IMR-90 (cell line): ENCODE measurements around the gene PAN3. TPM values are rescaled to one million over a fixed set of nuclear protein-coding genes. Genes with fewer than 3 reads are reported as not detected.

ENCODE experiments used
- ATAC-seq: fragments of 200-7000 bp; cut with Tn5 transposase; 2 replicates; pipeline ENCODE4 v1.9.1; 2020; ENCODE audit warnings: low read depth, mild to moderate bottlenecking, moderate library complexity
- BruUV-seq: library from RNA; stranded (reverse); fragments of 400-500 nt; replicated peaks from 2 replicates; lab custom pipeline; 2021; lab: Mats Ljungman, UMichigan
- CTCF ChIA-PET: fragments of 300-600 bp; formaldehyde crosslinking; extraction: SDS; loops from one replicate; lab custom pipeline; 2021; ENCODE audit warnings: antibody characterized with exemption; lab: Yijun Ruan, JAX
- POLR2A ChIA-PET: fragments of 300-600 bp; sonication (Branson Sonifier 250); formaldehyde crosslinking; loops from one replicate; lab custom pipeline; 2022; ENCODE audit warnings: antibody characterized with exemption; ENCODE audit not compliant: unreplicated experiment; lab: Charles Lee
- DNase-seq: peaks from one replicate; pipeline ENCODE4 v3.0.0; 2013
- H2AFZ ChIP-seq: replicated peaks from 2 replicates; pipeline ENCODE3; 2013; ENCODE audit warnings: low read length, mild to moderate bottlenecking; ENCODE audit not compliant: poor library complexity
- H2AK5ac ChIP-seq: 2 replicates; pipeline ENCODE4 v1.6.1; 2013; ENCODE audit warnings: low read depth, low read length, inconsistent platforms
- H2AK9ac ChIP-seq: replicated peaks from 2 replicates; pipeline ENCODE3; 2013; ENCODE audit warnings: mild to moderate bottlenecking, low read depth, low read length, moderate library complexity; ENCODE audit not compliant: poor library complexity
- H2BK120ac ChIP-seq: 2 replicates; pipeline ENCODE4 v1.6.1; 2013; ENCODE audit warnings: low read depth, low read length, inconsistent platforms
- H2BK15ac ChIP-seq: 3 replicates; pipeline ENCODE4 v1.6.1; 2013; ENCODE audit warnings: low read depth, low read length, inconsistent platforms
- H2BK20ac ChIP-seq: 2 replicates; pipeline ENCODE4 v1.6.1; 2013; ENCODE audit warnings: low read depth, mild to moderate bottlenecking, inconsistent platforms, low read length, moderate library complexity
- H2BK5ac ChIP-seq: 2 replicates; pipeline ENCODE4 v1.6.1; 2013; ENCODE audit warnings: mild to moderate bottlenecking, low read depth, low read length, inconsistent platforms; ENCODE audit not compliant: poor library complexity, severe bottlenecking
- H3K14ac ChIP-seq: replicated peaks from 2 replicates; pipeline ENCODE4 v1.6.1; 2013; ENCODE audit warnings: low read depth, low read length, inconsistent platforms
- H3K18ac ChIP-seq: 2 replicates; pipeline ENCODE4 v1.6.1; 2013; ENCODE audit warnings: low read depth, low read length, control low read depth
- H3K23ac ChIP-seq: 2 replicates; pipeline ENCODE4 v1.6.1; 2013; ENCODE audit warnings: low read depth, low read length, inconsistent platforms
- H3K27ac ChIP-seq: 2 replicates; pipeline ENCODE4 v1.5.1; 2013; ENCODE audit warnings: mild to moderate bottlenecking, control low read depth, low read length; ENCODE audit not compliant: insufficient read depth
- H3K27me3 ChIP-seq: 2 replicates; pipeline ENCODE4 v1.6.1; 2013; ENCODE audit warnings: low read length; ENCODE audit not compliant: control insufficient read depth, insufficient read depth
- H3K36me3 ChIP-seq: 2 replicates; pipeline ENCODE4 v1.6.1; 2013; ENCODE audit warnings: low read length, mixed read lengths; ENCODE audit not compliant: control insufficient read depth, insufficient read depth
- H3K4ac ChIP-seq: 2 replicates; pipeline ENCODE4 v1.6.1; 2013; ENCODE audit warnings: low read depth, low read length, inconsistent platforms
- H3K4me1 ChIP-seq: 2 replicates; pipeline ENCODE4 v1.6.1; 2013; ENCODE audit warnings: low read length, mixed read lengths; ENCODE audit not compliant: control insufficient read depth, insufficient read depth
- H3K4me2 ChIP-seq: 2 replicates; pipeline ENCODE4 v1.6.1; 2013; ENCODE audit warnings: low read depth, mild to moderate bottlenecking, control low read depth, low read length, moderate library complexity
- H3K4me3 ChIP-seq: 2 replicates; pipeline ENCODE4 v1.5.1; 2013; ENCODE audit warnings: low read depth, mild to moderate bottlenecking, control low read depth, low read length, moderate library complexity; ENCODE audit not compliant: insufficient read depth
- H3K56ac ChIP-seq: 2 replicates; pipeline ENCODE4 v1.6.1; 2013; ENCODE audit warnings: low read length, inconsistent platforms; ENCODE audit not compliant: insufficient read depth; ENCODE audit errors: extremely low read depth
- H3K79me1 ChIP-seq, 2 experiments: 2 replicates each; pipeline ENCODE4 v1.6.1; 2013; ENCODE audit warnings: low read length in 2 of 2, inconsistent platforms in 1 of 2, low read depth in 1 of 2
- H3K9ac ChIP-seq: 2 replicates; pipeline ENCODE4 v1.6.1; 2013; ENCODE audit warnings: low read depth, low read length, control low read depth
- H3K9me1 ChIP-seq: 2 replicates; pipeline ENCODE4 v1.6.1; 2013; ENCODE audit warnings: low read length, inconsistent platforms; ENCODE audit not compliant: insufficient read depth
- H3K9me3 ChIP-seq: 2 replicates; pipeline ENCODE4 v1.6.1; 2013; ENCODE audit warnings: low read length; ENCODE audit not compliant: control insufficient read depth, insufficient read depth
- H4K20me1 ChIP-seq: 2 replicates; pipeline ENCODE4 v1.6.1; 2013; ENCODE audit warnings: low read length, inconsistent platforms; ENCODE audit not compliant: insufficient read depth
- H4K5ac ChIP-seq: 2 replicates; pipeline ENCODE4 v1.6.1; 2013; ENCODE audit warnings: mild to moderate bottlenecking, low read depth, low read length, control low read depth
- H4K8ac ChIP-seq, 2 experiments: 2 replicates each; pipeline ENCODE4 v1.6.1; 2013; ENCODE audit warnings: low read depth in 2 of 2, low read length in 2 of 2, control low read depth in 1 of 2, inconsistent platforms in 1 of 2
- H4K91ac ChIP-seq: 2 replicates; pipeline ENCODE4 v1.6.1; 2013; ENCODE audit warnings: low read depth, low read length, inconsistent platforms; ENCODE audit not compliant: insufficient read depth
- BHLHE40 ChIP-seq: fragments of 150-350 bp; IDR thresholded peaks from 2 replicates; pipeline ENCODE4 v1.6.1; 2016; ENCODE audit warnings: mild to moderate bottlenecking, low read depth, low read length
- CEBPB ChIP-seq: IDR thresholded peaks from 2 replicates; pipeline ENCODE4 v1.6.1; 2012; ENCODE audit warnings: low read depth, low read length, improper control_type of control experiment
- CHD1 ChIP-seq: IDR thresholded peaks from 2 replicates; pipeline ENCODE4 v1.6.1; 2012; ENCODE audit warnings: low read depth, low read length, improper control_type of control experiment
- ELK1 ChIP-seq: fragments of 150-350 bp; IDR thresholded peaks from 2 replicates; pipeline ENCODE4 v1.6.1; 2016; ENCODE audit warnings: low read depth, mild to moderate bottlenecking, low read length, moderate library complexity, borderline replicate concordance
- FOS ChIP-seq: fragments of 150-350 bp; IDR thresholded peaks from 2 replicates; pipeline ENCODE4 v1.6.1; 2016; ENCODE audit warnings: low read depth, low read length
- MAFK ChIP-seq: IDR thresholded peaks from 2 replicates; pipeline ENCODE4 v1.6.1; 2012; ENCODE audit warnings: low read depth, low read length, improper control_type of control experiment
- MAZ ChIP-seq: IDR thresholded peaks from 2 replicates; pipeline ENCODE4 v1.6.1; 2012; ENCODE audit warnings: low read depth, mild to moderate bottlenecking, low read length, improper control_type of control experiment, moderate library complexity, borderline replicate concordance
- MXI1 ChIP-seq: IDR thresholded peaks from 2 replicates; pipeline ENCODE4 v1.6.1; 2012; ENCODE audit warnings: low read depth, mild to moderate bottlenecking, low read length, moderate library complexity, borderline replicate concordance
- NFE2L2 ChIP-seq: fragments of 150-350 bp; IDR thresholded peaks from 2 replicates; pipeline ENCODE4 v1.6.1; 2016; ENCODE audit warnings: low read depth, mild to moderate bottlenecking, low read length
- POLR2A ChIP-seq: IDR thresholded peaks from 2 replicates; pipeline ENCODE4 v1.6.1; 2012; ENCODE audit warnings: mild to moderate bottlenecking, low read depth, low read length
- RAD21 ChIP-seq: IDR thresholded peaks from 2 replicates; pipeline ENCODE4 v1.6.1; 2012; ENCODE audit warnings: low read length, improper control_type of control experiment
- RCOR1 ChIP-seq: IDR thresholded peaks from 2 replicates; pipeline ENCODE4 v1.6.1; 2012; ENCODE audit warnings: mild to moderate bottlenecking, low read length, improper control_type of control experiment; ENCODE audit not compliant: insufficient replicate concordance
- RFX5 ChIP-seq: IDR thresholded peaks from 2 replicates; pipeline ENCODE4 v1.8.0; 2012; ENCODE audit warnings: low read depth, mild to moderate bottlenecking, low read length, moderate library complexity
- SMC3 ChIP-seq: fragments of 150-350 bp; IDR thresholded peaks from 2 replicates; pipeline ENCODE4 v1.6.1; 2016; ENCODE audit warnings: low read depth, mild to moderate bottlenecking, antibody characterized with exemption, low read length, moderate library complexity
- WGBS, 2 experiments: methylation state at CpG; one replicate each; pipeline versions ENCODE4 v1.1.5 to v1.1.7; 2013; ENCODE audit warnings: missing lambda C conversion rate in 2 of 2; ENCODE audit not compliant: insufficient read length in 1 of 2; ENCODE audit errors: extremely low coverage in 2 of 2; 5-methylcytosine and 5-hydroxymethylcytosine counted together
- dilution Hi-C: fragments of 300-500 bp; cut with HindIII; formaldehyde crosslinking; loops from one replicate; pipeline ENCODE4 v1.14.3; 2018; ENCODE audit warnings: low sequenced_read_pairs; ENCODE audit not compliant: unreplicated experiment
- in situ Hi-C: fragments of 300-500 bp; cut with MboI; formaldehyde crosslinking; loops from 3 replicates; pipeline ENCODE4 v1.14.3; 2019; ENCODE audit warnings: low sequenced_read_pairs, inconsistent platforms, mixed read lengths
- intact Hi-C: fragments of 100-400 bp; cut with micrococcal nuclease; formaldehyde crosslinking; loops from 2 replicates; pipeline ENCODE4 v1.10.0; 2022
- polyA plus RNA-seq, 3 experiments: library from polyadenylated mRNA; depleted of rRNA; stranded (reverse); fragments of >200 nt; gene quantifications; 2 replicates each; pipeline ENCODE4 v1.2.3, GENCODE V29; 2012; ENCODE audit warnings: low replicate concordance in 1 of 3
- total RNA-seq: library from RNA; depleted of rRNA; stranded (reverse); fragments of >200 nt; gene quantifications from 2 replicates; pipeline ENCODE4 v1.2.3, GENCODE V29; 2012
- TF ChIP-seq, protein P1 (sequence below): fragments of 150-350 bp; IDR thresholded peaks from 2 replicates; pipeline ENCODE4 v1.6.1; 2017; ENCODE audit warnings: mild to moderate bottlenecking, antibody characterized with exemption, low read length, low read depth
- TF ChIP-seq, protein P2 (sequence below): conservative IDR thresholded peaks from 2 replicates; pipeline ENCODE4 v1.5.1; 2012; ENCODE audit warnings: mild to moderate bottlenecking, low read depth, low read length, improper control_type of control experiment

The PAN3 gene
- total and polyA plus RNA-seq, 2 of the 4 experiments (the other 2 are of a cell fraction) = 6.6 to 15.1 TPM

- no peak for TF ChIP-seq RCOR1
- TF ChIP-seq, protein P1, sequence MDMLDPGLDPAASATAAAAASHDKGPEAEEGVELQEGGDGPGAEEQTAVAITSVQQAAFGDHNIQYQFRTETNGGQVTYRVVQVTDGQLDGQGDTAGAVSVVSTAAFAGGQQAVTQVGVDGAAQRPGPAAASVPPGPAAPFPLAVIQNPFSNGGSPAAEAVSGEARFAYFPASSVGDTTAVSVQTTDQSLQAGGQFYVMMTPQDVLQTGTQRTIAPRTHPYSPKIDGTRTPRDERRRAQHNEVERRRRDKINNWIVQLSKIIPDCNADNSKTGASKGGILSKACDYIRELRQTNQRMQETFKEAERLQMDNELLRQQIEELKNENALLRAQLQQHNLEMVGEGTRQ = no peak
- no peak for TF ChIP-seq RAD21
- no peak for TF ChIP-seq CEBPB
- no peak for TF ChIP-seq POLR2A
- TF ChIP-seq, protein P2, sequence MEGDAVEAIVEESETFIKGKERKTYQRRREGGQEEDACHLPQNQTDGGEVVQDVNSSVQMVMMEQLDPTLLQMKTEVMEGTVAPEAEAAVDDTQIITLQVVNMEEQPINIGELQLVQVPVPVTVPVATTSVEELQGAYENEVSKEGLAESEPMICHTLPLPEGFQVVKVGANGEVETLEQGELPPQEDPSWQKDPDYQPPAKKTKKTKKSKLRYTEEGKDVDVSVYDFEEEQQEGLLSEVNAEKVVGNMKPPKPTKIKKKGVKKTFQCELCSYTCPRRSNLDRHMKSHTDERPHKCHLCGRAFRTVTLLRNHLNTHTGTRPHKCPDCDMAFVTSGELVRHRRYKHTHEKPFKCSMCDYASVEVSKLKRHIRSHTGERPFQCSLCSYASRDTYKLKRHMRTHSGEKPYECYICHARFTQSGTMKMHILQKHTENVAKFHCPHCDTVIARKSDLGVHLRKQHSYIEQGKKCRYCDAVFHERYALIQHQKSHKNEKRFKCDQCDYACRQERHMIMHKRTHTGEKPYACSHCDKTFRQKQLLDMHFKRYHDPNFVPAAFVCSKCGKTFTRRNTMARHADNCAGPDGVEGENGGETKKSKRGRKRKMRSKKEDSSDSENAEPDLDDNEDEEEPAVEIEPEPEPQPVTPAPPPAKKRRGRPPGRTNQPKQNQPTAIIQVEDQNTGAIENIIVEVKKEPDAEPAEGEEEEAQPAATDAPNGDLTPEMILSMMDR = no peak
- no peak for TF ChIP-seq MXI1
- no peak for TF ChIP-seq BHLHE40
- no peak for TF ChIP-seq SMC3
- TF ChIP-seq ELK1 = no peak
- no peak for TF ChIP-seq MAZ
- TF ChIP-seq MAFK = no peak
- no peak for TF ChIP-seq FOS
- TF ChIP-seq NFE2L2 = no peak
- no peak for TF ChIP-seq CHD1
- TF ChIP-seq RFX5 = no peak
- no peak for DNase-seq
- Histone ChIP-seq H3K18ac (no peak overlapping the region), H2BK120ac (no peak overlapping the region), H3K36me3 (0 out of 2 replicates have a peak, but pooled peaks cover 1% of the 10 kb centered on the region), H3K27ac (no peak overlapping the region), H3K4me2 (no peak overlapping the region), H4K5ac (no peak overlapping the region), H2AK9ac (no peak overlapping the region), H2BK15ac (no peak overlapping the region), H2AFZ (no peak overlapping the region), H3K14ac (no peak overlapping the region), H3K23ac (no peak overlapping the region), H4K91ac (no peak overlapping the region), H4K8ac (no peak overlapping the region), H3K27me3 (no peaks in the 10 kb centered on the region; the same call in 1 of the 2 replicates), H3K4me1 (no peaks in the 10 kb centered on the region), H4K20me1 (no peaks in the 10 kb centered on the region), H3K9me1 (no peaks in the 10 kb centered on the region), H3K4me3 (no peak overlapping the region), H2AK5ac (no peak overlapping the region), H3K9me3 (no peaks in the 10 kb centered on the region), H3K4ac (no peak overlapping the region), H3K56ac (no peak overlapping the region), H3K9ac (no peak overlapping the region), H3K79me1 (no peaks in the 10 kb centered on the region), H2BK20ac (no peak overlapping the region), H2BK5ac (no peak overlapping the region)
- BruUV-seq = no TSS peak
- dilution Hi-C loops (no loop called here), intact Hi-C loops (no loop called here), in situ Hi-C loops (no loop called here)
- no peak for ATAC-seq
- POLR2A ChIA-PET = interaction anchor here (0.5 kb wide), 1 partner anchor 27 kb away, joined by 7 read pairs; no protein-coding TSS in a partner anchor
- CTCF ChIA-PET = no interaction called here
- WGBS, 2 experiments = no CpG with 5 or more reads among the region's 4 CpGs
Measured at GRCh38 chr13:28301839-28302238, 163.5 kb downstream of the PAN3 start.
